OCI-LY1 (cell line): ENCODE measurements around the gene ESPN.

Source experiments
- H2AFZ ChIP-seq: fragments of 200-600 bp; sonication (generic), shearing (Covaris generic); 2 replicates; pipeline ENCODE4 v1.6.0; 2014; ENCODE audit warnings: antibody characterized with exemption, mild to moderate bottlenecking, low read length
- H3F3A ChIP-seq: fragments of 200-600 bp; sonication (generic), shearing (Covaris generic); 2 replicates; pipeline ENCODE4 v1.6.0; 2014; ENCODE audit warnings: mild to moderate bottlenecking, antibody characterized with exemption, low read length, moderate library complexity; ENCODE audit not compliant: insufficient read depth
- H3K27ac ChIP-seq: fragments of 200-600 bp; sonication (generic); 2 replicates; pipeline ENCODE4 v1.5.1; 2014; ENCODE audit warnings: low read length, mixed run types, mild to moderate bottlenecking, low read depth; ENCODE audit not compliant: poor library complexity, severe bottlenecking
- H3K27me3 ChIP-seq: fragments of 200-600 bp; sonication (generic); 2 replicates; pipeline ENCODE4 v1.6.0; 2014; ENCODE audit warnings: antibody characterized with exemption, mild to moderate bottlenecking, low read length, moderate library complexity; ENCODE audit not compliant: insufficient read depth
- H3K36me3 ChIP-seq: fragments of 200-600 bp; sonication (generic); 2 replicates; pipeline ENCODE4 v1.6.1; 2014; ENCODE audit warnings: mild to moderate bottlenecking, antibody characterized with exemption, low read length, moderate library complexity, mixed read lengths; ENCODE audit not compliant: insufficient read depth
- H3K4me1 ChIP-seq: fragments of 200-600 bp; sonication (generic); 2 replicates; pipeline ENCODE4 v1.5.1; 2014; ENCODE audit warnings: mild to moderate bottlenecking, low read length, moderate library complexity; ENCODE audit not compliant: insufficient read depth, severe bottlenecking
- H3K4me2 ChIP-seq: fragments of 200-600 bp; sonication (generic), shearing (Covaris generic); 2 replicates; pipeline ENCODE4 v1.6.1; 2014; ENCODE audit warnings: low read length
- H3K4me3 ChIP-seq: fragments of 200-600 bp; sonication (generic); 2 replicates; pipeline ENCODE4 v1.5.1; 2014; ENCODE audit warnings: low read length, low read depth, mild to moderate bottlenecking, mixed read lengths; ENCODE audit not compliant: poor library complexity, severe bottlenecking
- H3K79me2 ChIP-seq: fragments of 200-600 bp; shearing (Covaris generic); 2 replicates; pipeline ENCODE4 v1.6.1; 2016; ENCODE audit warnings: mixed run types, low read length, mixed read lengths; ENCODE audit not compliant: insufficient read depth
- H3K9ac ChIP-seq: fragments of 200-600 bp; sonication (generic), shearing (Covaris generic); 2 replicates; pipeline ENCODE4 v1.6.1; 2014; ENCODE audit warnings: mild to moderate bottlenecking, low read length, mixed read lengths
- H3K9me2 ChIP-seq: fragments of 200-600 bp; sonication (generic), shearing (Covaris generic); 2 replicates; pipeline ENCODE4 v1.6.1; 2014; ENCODE audit warnings: low read depth, mild to moderate bottlenecking, low read length, mixed read lengths
- H3K9me3 ChIP-seq: fragments of 200-600 bp; shearing (Covaris generic); 2 replicates; pipeline ENCODE4 v1.6.1; 2014; ENCODE audit warnings: low read length, mixed read lengths
- H4K20me1 ChIP-seq: fragments of 200-600 bp; sonication (generic), shearing (Covaris generic); 2 replicates; pipeline ENCODE4 v1.6.0; 2016; ENCODE audit warnings: mild to moderate bottlenecking, low read length; ENCODE audit not compliant: insufficient read depth
- EZH2 ChIP-seq: fragments of 200-600 bp; sonication (generic), shearing (Covaris generic); IDR thresholded peaks from 2 replicates; pipeline ENCODE4 v1.8.0; 2017; ENCODE audit warnings: borderline replicate concordance, mixed run types, mild to moderate bottlenecking, antibody characterized with exemption, low read length, moderate library complexity, mixed read lengths
- TF ChIP-seq, protein P1 (sequence below): fragments of 200-600 bp; sonication (generic), shearing (Covaris generic); IDR thresholded peaks from 2 replicates; pipeline ENCODE4 v1.5.1; 2017; ENCODE audit warnings: mild to moderate bottlenecking, antibody characterized with exemption, low read length, moderate library complexity, mixed read lengths

ESPN gene

GRCh38 chr1:6417961-6418667 is 6.5 kb upstream of the ESPN start:
- H4K20me1 ChIP-seq, result no peaks in the 10 kb centered on the region
- H3K27ac ChIP-seq, result no peak overlapping the region
- no peak overlapping the region for H2AFZ ChIP-seq
- no peak overlapping the region for H3K9ac ChIP-seq
- no peaks in the 10 kb centered on the region for H3K9me2 ChIP-seq
- TF ChIP-seq, protein P1, sequence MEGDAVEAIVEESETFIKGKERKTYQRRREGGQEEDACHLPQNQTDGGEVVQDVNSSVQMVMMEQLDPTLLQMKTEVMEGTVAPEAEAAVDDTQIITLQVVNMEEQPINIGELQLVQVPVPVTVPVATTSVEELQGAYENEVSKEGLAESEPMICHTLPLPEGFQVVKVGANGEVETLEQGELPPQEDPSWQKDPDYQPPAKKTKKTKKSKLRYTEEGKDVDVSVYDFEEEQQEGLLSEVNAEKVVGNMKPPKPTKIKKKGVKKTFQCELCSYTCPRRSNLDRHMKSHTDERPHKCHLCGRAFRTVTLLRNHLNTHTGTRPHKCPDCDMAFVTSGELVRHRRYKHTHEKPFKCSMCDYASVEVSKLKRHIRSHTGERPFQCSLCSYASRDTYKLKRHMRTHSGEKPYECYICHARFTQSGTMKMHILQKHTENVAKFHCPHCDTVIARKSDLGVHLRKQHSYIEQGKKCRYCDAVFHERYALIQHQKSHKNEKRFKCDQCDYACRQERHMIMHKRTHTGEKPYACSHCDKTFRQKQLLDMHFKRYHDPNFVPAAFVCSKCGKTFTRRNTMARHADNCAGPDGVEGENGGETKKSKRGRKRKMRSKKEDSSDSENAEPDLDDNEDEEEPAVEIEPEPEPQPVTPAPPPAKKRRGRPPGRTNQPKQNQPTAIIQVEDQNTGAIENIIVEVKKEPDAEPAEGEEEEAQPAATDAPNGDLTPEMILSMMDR, result no peak
- TF ChIP-seq EZH2, result no peak
- no peaks in the 10 kb centered on the region for H3K79me2 ChIP-seq
- H3K36me3 ChIP-seq, result no peaks in the 10 kb centered on the region
- peaks cover 22% of the 10 kb centered on the region for H3K27me3 ChIP-seq
- H3F3A ChIP-seq, result no peaks in the 10 kb centered on the region
- H3K9me3 ChIP-seq, result no peaks in the 10 kb centered on the region
- H3K4me3 ChIP-seq, result no peak overlapping the region
- no peak overlapping the region for H3K4me2 ChIP-seq
- no peaks in the 10 kb centered on the region for H3K4me1 ChIP-seq

DNA sequence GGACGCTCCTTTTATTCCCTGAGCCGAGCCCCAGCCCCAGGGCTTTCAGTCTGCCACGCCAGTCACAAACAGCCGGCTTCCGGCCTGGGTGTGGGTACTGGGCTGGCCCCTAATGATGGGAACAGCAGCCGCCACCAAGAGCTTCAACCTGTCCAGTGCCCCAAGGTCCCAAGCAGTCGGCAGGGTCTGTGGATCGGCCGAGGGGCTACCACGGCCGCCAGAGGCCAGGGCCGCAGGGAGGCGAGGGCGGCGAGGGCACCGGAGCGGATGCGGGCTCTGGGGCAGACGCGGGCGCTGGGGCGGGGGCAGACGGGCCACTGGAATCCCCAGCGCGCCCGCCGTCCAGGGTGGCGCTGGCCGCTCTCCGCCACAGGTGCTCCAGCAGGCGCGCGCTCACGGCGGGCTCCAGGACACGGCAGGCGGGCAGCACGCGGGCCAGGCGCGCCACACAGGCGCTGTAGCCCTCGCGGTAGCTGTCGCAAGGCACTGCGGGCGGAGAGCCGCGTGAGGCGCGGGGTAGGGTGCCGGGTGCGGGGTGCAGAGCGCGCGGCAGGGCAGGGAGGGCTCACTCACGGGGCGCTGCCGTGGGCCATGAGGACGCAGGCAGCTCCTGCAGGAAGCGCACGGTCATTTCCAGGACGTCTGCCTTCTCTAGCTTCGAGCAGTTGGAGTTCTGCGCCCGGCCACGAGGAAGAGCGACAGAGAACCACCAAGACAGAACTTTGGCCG is 5.7 kb upstream of the ESPN start:
- H3K27ac ChIP-seq, result no peak overlapping the region
- H3K9me3 ChIP-seq, result no peaks in the 10 kb centered on the region
- H3K4me3 ChIP-seq, result no peak overlapping the region
- peaks cover 22% of the 10 kb centered on the region for H3K27me3 ChIP-seq
- H3K36me3 ChIP-seq, result no peaks in the 10 kb centered on the region
- no peaks in the 10 kb centered on the region for H3F3A ChIP-seq
- H3K79me2 ChIP-seq, result no peaks in the 10 kb centered on the region
- H2AFZ ChIP-seq, result no peak overlapping the region
- H3K9me2 ChIP-seq, result no peaks in the 10 kb centered on the region
- H4K20me1 ChIP-seq, result no peaks in the 10 kb centered on the region
- TF ChIP-seq, protein P1, result no peak
- no peak for TF ChIP-seq EZH2
- no peak overlapping the region for H3K4me2 ChIP-seq
- H3K9ac ChIP-seq, result no peak overlapping the region
- no peaks in the 10 kb centered on the region for H3K4me1 ChIP-seq

GRCh38 chr1:6419397-6419803 is 5.2 kb upstream of the ESPN start:
- Histone ChIP-seq H3K4me2 (no peak overlapping the region), H3K9me3 (no peaks in the 10 kb centered on the region), H3K9me2 (no peaks in the 10 kb centered on the region), H3F3A (no peaks in the 10 kb centered on the region), H3K4me1 (no peaks in the 10 kb centered on the region), H2AFZ (no peak overlapping the region), H3K36me3 (no peaks in the 10 kb centered on the region), H3K27ac (no peak overlapping the region), H3K79me2 (no peaks in the 10 kb centered on the region), H3K27me3 (peaks cover 22% of the 10 kb centered on the region), H3K9ac (no peak overlapping the region), H4K20me1 (no peaks in the 10 kb centered on the region), H3K4me3 (no peak overlapping the region)
- TF ChIP-seq EZH2, result no peak
- TF ChIP-seq, protein P1, result no peak
